Esophagus squamous epithelium (tissue), 4 donors: ENCODE measurements around the gene TIAM2.

Source experiments
- POLR2A ChIP-seq, 4 donors: fragments of 450-650 bp; IDR thresholded peaks; one replicate each; pipeline ENCODE4 v1.6.1; 2017; ENCODE audit warnings: antibody characterized with exemption in 4 of 4, mild to moderate bottlenecking in 4 of 4, moderate library complexity in 3 of 4
- TF ChIP-seq, protein P1 (sequence below), 6 experiments: fragments of 450-650 bp in 4 of 6; fragments of 200-600 bp in 2 of 6; sonication (generic) in 2 of 6; IDR thresholded peaks; one replicate each; pipeline ENCODE4 v1.5.1; 2016 to 2019; ENCODE audit warnings: antibody characterized with exemption in 6 of 6, mild to moderate bottlenecking in 4 of 6, moderate library complexity in 4 of 6

DNA sequence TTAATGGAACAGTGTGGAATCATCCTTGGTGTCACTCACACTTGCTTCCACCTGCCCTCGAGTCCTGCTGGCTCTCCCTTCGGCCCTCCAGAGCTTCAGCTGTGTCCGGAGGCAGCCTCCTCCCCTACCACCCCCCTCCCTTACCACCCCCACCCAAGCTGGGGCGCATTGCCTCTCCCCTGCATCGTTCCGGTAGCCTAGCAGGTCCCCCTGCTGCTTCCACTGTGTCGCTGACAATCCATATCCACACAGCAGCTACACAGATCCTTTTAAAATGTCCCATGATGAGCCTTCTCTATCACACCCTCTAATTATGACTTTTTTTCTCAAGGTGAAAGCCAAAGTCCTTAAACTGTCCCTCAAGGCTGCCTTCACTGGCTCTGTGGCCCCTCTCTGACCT, 117.6 kb downstream of the TIAM2 start:
- TF ChIP-seq, protein P1, sequence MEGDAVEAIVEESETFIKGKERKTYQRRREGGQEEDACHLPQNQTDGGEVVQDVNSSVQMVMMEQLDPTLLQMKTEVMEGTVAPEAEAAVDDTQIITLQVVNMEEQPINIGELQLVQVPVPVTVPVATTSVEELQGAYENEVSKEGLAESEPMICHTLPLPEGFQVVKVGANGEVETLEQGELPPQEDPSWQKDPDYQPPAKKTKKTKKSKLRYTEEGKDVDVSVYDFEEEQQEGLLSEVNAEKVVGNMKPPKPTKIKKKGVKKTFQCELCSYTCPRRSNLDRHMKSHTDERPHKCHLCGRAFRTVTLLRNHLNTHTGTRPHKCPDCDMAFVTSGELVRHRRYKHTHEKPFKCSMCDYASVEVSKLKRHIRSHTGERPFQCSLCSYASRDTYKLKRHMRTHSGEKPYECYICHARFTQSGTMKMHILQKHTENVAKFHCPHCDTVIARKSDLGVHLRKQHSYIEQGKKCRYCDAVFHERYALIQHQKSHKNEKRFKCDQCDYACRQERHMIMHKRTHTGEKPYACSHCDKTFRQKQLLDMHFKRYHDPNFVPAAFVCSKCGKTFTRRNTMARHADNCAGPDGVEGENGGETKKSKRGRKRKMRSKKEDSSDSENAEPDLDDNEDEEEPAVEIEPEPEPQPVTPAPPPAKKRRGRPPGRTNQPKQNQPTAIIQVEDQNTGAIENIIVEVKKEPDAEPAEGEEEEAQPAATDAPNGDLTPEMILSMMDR (IDR thresholded peaks at IDR 0.05), result no peak
- no peak for TF ChIP-seq POLR2A (IDR thresholded peaks at IDR 0.05)
